ENCODE data around the gene LYVE1.

GRCh38 chr11:10551845-10552352 lies 16.6 kb downstream of the LYVE1 start:
- no peak for TF ChIP-seq CTCF (IDR thresholded peaks at IDR 0.05)
- no peak for TF ChIP-seq POLR2A (IDR thresholded peaks at IDR 0.05)

All from esophagus squamous epithelium (tissue), 4 donors.